IPS DF 4.7 (cell line): Measurements from ENCODE around the gene PTCD1.
A peak's percentile ranks its signal among the peaks of the same experiment; 100 is the strongest.

Experiments used
- DNase-seq: peaks from one replicate; pipeline ENCODE4 v3.0.0-alpha.2; 2013; ENCODE audit warnings: low spot score; ENCODE audit errors: extremely low read depth

PTCD1 gene

DNA sequence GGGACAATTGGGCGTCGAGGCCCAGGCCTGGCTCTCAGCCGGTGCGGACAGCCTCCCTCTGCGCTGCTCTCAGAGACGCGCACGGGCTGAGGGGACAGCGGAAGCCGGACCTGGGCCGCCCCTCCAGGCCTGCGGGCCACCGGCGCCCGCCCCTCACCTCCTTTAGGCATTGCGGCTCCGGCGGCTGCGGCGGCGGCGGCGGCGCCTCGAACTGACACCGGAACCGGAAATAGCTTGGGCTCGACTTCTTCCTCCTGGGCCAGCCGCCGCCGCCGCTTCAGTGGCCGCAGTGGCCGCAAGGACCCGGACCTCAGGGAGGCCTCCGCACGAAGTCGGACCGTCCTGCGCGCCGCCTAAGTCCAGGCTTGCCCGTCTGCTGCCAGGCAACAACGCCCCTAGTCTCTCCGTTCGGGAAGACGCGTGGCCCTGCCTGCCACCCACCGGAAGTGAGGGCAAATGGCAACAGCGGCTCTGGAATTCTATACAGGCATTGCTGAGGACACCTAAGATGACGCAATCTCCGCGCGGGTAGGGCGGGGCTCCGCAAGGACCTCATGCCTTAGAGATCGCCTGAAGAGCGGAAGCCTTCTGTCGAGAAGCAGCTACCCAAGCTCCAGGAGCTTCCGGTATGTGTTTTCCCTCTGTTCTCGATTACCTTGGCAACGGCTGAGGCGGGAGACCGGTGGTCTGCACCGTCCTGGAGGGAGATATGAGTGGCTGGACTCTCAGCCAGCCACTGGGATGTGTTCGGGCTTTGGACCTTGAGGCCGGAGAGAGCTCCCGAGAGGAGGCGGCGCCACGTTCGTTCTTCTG lies 30.0 kb downstream of the PTCD1 start, which contains the start of the genes BUD31 and PDAP1:
TSS of gene BUD31 (plus strand) at position 591 of the 813 bp plus-strand sequence. CDS start 2,124 bp downstream, outside the sequence.
TSS of gene PDAP1 (minus strand) at position 219 of the 813 bp plus-strand sequence. CDS start at position 170, 49 bp downstream.
- peak; percentile 69 for DNase-seq

DNA sequence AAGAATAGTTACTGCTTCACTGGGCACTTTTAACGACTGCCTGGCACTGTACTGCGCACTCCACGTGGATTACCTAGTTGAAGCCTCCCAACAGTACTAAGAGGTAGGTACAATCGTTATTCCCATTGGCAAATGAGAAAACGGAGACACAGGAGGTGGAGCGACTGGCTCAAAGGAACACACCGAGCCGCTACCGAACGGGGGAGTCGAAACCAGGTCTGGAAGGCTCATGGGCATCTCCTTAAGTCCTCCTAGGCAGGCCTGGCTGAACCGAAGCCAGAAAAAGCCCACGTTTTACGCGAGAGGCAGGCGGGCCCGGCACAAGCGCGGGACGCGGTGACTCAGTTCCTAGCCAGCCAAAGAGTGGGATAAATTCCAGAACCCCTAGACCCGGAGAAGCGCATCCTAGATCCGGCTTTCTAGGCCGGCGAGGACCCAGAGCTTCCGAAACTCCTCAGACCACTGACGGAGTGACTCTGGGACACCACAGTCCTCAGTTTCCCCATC lies 30.7 kb downstream of the PTCD1 start:
- DNase-seq, result no peak

DNA sequence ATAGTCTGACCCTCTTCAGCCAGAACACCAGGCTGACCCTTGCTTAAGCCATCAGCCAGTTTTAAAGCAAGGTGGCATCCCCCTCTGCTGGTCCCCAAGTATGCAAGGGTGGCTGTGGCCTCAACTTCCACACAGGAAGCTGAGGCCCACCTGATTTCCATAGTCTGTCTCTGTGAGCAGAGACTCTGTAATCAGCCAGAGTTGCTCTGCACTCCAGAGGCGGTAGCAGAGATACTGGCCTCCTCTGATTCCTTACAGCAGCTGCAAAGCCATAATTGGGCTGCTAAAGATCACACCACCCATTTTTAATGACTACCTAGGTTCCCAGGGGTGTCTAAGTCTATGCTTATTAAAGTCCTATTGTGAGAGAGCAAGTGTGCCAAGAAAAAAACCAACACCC lies 32.0 kb downstream of the PTCD1 start:
- no peak for DNase-seq

DNA sequence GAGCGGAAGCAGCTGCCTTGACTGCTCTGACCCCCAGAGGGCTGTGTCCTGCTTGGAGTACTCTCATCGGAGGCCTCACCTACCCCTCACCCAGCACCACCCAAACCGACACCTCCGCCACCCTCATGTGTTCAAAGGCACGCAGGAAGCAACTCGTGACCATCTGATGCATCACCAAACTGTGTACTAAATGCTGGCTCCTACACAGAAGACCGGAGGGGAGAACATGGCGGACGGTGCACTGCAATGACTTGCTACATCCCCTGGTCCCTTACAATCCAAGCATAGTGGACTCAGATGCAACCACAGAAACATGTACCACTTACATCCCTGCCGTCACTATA lies 33.6 kb downstream of the PTCD1 start:
- DNase-seq, result no peak

DNA sequence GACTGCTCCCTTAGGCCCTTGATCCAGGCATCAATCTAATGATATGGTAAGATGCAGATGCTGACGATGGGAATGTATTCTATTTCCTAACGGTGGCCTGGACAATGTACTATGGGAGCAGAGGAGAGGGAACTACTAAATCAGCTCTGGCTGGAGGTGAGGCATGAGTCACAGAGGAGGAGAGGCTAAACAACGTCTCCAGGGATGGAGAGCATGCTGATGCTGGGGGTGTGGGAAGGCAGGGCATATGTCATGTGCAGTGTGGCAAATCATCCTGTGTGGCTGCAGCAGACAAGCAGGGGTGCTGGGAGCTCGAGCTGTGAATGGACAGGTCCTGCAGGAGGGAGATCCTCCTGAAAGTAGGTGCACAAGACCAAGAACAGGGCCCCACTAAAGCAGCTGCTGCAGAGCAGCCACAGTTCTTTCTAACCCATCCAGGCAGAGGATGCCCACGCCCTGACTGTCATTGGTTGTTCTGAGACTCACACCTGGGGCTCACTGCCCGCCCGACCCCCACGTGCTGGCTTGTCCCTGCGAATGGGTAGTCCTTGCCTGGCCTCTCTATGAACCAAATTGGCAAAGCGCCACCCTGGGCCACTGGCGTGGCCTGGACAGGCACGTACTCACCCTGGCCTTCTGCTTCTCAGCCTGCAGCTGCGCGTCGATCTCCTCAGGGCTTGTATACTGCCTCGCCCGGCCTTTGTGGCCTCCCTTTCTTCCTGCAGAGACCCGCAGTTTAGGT lies 34.2 kb downstream of the PTCD1 start:
- no peak for DNase-seq

DNA sequence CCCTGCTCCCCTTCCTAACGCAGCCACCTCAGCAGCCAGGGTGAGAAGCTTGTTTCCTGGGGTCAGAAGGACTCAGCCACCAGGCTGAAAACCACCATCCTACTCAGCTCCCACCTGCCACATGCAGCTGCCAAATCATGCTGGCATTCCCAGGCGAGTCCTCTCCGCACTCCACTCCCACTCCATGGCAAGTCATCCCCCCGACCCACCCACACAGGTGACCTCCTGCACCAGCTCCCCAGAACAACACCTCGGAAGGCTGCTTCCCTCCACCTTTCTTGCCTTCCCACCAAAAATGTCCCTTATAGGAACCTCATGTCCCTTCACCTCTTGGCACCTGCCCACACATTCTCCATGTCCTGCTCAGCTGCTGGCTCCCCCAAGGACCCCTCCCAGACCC lies 34.8 kb downstream of the PTCD1 start:
- DNase-seq, result no peak

DNA sequence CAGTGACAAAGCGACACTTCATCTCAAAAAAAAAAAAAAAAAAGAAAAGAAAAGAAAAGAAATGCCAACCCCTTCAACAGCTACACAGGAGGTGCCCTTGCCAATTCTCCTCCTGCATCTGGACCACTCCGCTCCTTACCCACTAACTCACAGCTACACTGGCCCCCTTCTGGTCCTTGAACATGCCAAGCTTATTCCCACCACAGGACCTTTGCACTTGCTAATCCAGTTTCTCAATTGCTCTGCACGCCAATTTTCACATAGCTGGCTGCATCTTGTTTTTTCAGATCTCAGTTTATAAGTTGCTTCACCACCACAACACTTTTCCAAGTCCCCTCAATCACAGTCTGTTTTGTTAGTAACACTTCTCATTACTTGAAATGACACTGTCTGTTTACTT lies 35.7 kb downstream of the PTCD1 start:
- no peak for DNase-seq

DNA sequence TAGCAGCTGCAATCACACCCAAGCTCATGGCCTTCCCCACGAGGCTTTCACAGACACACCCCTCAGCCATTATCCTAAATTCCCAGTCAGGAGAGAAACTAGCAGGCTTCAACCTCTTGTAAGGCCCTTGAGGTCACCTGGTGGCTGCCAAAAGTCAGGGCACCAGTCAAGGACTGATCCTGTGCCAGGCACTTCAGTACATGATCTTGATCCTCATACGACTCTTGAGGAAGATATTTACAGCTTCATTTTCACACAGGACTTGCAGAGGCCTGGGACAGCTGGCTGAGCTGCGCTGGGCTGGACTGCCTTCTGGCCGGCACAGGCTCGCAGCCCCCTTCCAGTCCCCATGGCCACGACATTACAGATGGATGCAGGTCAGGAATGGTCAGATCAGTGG lies 39.0 kb downstream of the PTCD1 start:
- DNase-seq, result no peak

DNA sequence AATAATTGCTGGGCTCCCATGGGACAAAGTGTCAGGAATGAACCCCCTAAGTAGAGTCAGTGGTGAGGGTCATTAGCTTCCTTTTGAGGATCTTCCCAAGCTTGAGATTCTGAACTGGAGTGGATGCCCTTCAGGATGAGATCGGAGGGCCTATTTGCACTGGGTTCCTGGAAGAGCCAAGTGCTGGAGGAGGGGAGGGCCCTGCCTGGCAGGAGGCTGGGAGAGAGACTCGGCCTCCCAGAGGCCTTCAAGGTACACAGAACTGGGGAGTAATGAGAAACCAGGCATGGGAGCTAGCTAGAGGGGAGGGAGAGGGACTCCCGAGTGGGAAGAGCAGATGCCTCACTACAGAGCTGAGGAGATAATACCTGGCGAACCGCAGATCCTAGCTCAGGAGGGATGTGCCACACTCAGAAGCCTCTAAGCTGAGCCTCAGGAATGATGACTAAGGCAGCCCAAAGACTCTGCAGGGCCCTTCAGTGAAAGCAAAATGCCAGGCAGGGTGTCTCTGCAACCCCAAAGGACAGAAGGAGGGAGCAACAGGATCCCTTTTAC lies 39.6 kb downstream of the PTCD1 start:
- no peak for DNase-seq

DNA sequence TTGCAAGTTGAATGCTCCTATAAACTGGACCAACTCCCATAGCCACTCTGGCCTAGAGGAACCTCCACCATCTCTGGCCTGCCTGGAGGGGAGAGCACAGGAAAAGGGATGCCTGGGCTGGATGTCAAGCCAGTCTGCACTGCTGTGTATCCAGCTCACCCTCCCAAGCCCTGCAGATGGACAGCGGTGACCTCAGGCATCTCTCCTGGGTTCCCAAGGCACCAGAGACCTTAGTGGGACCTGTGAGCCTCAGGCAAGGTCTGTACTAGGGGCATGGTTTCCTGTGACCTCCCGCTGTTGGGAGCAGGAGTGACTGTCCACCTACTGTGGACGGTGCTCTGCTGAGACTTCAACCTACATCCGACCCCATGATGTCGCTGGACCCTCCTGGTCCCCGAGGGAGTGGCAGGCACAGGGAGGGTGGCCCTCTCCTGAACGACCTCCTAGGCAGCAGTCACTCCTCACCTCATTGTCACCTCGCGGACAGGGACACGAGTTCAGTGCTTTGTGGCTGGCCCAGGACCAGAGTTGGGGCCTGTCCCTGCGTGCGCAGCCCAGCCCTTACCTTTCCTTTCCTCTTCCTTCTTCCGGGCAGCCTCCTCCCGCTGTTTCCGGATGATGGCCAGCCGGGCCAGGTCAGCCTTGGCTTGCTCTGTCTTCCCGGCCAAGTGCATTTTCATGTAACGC lies 41.2 kb downstream of the PTCD1 start:
- DNase-seq, result no peak

DNA sequence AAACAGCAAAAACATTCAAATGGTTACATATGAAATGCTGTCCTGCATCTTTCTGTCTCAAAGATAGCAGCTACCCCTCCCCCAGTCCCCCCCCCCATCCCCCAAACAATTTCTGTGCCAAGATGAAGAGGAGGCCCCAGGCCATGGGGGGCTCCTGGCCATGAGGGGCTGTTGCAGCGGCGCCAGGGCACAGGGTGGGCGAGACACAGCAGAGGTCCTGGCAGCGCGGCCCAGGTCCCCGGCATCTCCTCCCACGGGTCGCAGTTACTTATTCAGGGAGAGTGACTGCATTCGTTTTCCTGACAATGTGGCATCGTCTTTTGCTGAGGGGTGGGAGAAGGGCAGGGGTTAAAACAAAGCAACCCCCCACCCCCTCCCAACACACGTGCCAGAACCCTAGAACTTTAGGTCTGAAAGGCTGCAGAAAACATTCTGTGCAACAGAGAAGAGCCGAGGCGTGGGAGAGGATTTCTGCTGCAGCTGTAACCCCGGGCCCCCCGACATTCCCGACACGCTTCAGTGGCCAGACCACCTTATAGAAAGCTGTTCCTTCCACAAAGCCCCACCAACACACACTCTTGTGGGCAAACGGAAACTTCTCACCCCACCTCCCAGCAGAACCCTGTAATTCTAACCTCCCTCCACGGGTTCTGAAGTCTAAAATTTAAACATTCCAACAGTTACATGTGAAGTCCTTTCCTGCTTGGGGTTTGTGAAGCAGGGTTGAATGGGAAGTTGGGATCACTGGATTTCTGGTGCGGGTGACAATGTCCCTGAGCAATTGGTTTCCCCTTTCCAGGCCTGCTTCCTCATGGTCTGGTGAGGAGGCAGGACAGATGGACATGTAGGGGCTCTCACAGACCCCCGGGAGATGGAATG lies 41.9 kb downstream of the PTCD1 start:
- no peak for DNase-seq

DNA sequence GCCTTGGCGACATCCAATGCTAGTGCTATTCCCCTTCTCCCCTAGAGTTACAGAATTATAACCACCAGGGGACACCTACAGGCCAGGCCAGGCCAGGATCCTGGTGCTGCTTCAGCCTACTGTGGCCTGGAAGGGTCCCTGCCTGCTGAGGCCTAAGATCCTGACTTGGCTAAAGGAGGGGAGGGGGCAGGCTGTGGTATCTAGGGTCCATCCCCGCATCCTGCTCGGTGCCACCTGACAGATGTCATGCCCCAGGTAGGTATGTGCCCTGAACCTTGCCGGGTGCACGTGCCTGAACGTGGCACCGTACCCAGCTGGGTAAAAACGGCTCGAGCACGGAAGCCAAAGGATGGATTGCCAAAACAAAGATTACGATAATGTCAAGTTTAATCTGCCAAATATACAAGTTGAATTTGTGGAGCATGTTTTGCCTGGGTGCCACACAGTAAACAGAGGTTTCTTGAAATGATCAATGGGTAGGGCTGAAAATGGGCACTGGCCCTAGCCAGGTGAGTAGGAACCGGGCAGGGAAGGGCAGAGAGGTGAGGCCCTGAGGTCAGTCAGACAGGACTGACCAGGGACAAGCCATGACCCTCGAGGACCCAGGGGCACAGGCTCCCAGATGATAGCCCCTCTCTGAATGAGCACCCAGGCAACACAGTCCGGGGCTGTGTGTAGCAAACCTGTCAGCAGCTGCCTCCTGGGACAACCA lies 42.8 kb downstream of the PTCD1 start:
- no peak for DNase-seq

DNA sequence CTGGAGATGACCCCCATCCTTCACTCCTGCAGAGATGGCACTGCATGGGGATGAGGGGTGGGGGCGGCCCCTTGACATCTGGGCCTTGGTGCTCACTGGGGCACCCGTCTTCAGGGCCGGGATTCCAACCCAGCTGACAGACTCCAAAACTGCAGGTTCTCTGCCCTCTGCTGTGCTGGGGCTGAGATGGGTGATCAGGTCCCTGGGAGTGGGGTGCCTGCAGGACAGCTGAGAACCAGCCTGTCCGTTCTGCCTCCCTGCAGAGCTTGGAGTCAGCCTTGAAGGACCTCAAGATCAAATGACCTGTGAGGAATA lies 44.5 kb downstream of the PTCD1 start:
- no peak for DNase-seq

DNA sequence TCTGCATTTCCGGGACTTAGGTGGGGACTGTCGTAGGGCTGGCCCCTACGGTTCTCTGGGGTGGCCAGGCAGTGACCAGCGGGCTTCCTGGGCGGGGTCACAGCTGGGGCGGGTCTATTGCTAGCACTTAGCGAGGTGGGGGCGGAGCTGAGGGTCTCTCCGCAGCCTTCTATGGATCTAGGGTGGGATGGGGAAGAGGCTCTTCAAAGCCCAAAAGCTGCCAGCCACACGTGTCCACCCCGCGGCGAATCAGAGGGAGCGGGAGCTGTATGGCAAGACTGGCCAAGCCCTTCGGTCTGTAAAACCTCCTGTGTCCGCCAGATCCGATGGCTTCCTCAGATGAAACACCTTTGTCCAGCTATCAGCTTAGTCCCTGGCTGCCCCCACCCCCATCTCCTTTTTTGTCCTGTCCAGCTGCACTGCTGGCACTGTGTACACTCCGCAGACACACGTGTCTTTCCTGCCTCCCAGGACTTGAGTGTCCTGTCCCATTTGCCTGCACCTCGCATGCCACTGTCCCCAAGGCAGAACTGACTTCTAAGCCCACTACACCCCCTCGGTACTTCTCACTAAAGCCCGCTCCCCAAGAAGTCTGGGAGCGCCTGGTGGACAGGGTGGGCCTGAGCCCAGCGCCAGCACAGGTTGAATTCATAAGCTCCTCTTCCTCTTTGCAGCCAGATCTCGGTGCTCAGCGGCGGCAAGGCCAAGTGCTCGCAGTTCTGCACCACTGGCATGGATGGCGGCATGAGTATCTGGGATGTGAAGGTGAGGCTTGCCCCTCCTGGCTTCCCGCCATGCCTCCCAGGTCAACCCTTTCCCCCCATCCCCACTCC lies 45.0 kb downstream of the PTCD1 start:
- DNase-seq, result peak; percentile 46

DNA sequence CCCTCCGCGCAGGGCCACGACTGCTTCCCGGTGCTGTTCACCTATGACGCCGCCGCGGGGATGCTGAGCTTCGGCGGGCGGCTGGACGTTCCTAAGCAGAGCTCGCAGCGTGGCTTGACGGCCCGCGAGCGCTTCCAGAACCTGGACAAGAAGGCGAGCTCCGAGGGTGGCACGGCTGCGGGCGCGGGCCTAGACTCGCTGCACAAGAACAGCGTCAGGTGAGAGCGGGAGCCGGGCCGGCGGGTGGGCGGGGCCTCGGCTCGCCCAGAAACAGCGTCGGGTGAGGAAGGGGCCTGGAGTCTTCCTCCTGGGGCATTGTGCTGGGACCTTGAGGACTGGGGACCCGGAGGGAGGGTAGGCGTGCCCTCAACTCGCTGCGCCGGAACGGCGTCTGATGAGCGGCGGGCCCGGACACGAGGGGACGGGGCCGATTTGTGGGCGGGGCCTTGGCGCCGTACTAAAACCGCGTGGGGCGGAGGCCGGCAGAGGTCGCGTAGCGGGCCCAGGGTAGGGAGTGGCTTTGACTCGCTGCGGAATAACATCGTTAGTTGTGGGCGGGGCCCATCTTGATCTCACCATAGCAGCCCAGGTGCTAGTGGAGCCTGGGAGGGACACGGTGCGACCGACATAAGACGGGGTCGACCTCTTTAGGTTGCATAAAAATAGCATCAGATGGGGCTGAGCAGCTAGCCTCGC lies 45.8 kb downstream of the PTCD1 start:
- DNase-seq, result no peak

DNA sequence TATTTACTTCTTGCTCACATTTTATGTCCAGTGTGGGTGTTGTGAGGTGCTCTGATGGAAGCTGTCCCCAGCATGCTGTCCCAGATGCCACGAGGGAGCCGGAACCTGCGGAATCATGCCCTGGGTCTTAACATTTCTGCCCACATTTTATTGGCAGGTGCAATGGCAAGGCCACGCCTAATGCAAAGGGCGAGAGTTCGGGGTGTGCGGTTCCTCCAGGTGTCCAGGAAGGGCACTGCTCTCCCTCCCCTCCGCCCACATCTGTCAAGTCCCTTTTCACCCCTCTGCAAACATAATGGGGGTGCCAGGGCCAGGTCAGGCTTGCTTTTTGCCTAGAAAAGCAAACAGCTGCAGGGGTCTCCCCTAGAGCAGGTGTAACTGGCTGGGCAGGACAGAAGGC lies 46.6 kb downstream of the PTCD1 start:
- DNase-seq, result no peak

DNA sequence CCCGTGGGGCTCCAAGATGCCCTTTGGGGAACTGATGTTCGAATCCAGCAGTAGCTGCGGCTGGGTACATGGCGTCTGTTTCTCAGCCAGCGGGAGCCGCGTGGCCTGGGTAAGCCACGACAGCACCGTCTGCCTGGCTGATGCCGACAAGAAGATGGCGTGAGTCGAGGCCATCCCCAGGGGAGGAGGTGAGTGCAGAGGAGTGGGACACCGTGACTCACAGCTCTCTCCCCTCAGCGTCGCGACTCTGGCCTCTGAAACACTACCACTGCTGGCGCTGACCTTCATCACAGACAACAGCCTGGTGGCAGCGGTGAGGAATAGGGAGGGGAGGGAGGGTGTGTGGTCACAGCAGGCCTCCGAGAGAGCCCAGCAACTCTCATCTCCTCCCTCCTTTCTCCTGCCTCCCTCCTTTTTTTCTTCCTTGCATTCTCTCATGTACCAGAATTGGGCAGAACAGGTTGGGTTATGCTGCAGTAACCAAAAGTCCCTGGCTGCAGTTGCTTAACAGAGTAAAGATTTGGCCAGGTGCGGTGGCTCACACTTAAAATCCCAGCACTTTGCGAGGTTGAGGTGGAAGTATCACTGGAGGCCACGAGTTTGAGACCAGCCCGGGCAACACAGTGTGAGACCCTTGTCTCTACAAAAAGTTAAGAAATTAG lies 47.5 kb downstream of the PTCD1 start:
- DNase-seq, result no peak

DNA sequence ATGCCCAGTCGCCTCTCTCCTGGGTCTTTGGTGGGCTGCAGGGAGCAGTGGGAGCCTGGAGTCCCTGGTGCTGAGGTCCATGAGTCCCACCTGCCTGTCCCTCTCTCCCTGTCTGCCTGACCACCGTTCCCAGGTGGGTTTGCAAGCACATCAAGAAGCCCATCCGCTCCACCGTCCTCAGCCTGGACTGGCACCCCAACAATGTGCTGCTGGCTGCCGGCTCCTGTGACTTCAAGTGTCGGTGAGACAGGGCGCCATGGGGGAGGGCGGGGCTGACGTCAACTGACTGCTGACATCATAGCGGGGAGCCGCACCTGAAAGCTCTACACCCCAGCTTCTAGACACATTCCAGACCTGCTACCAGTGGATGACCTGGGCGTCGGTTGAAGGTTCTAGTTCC lies 48.8 kb downstream of the PTCD1 start:
- DNase-seq, result no peak
